ENCODE measurements around the gene DYNAP.

Gene DYNAP

GRCh38 chr18:54641734-54642133 is 50.7 kb downstream of the DYNAP start:
- H3K27ac ChIP-seq (ENCODE audit: low read depth, low read length), result no peak overlapping the region
- 100% methylated on average over 1 of the region's 1 CpG for WGBS
- H3K4me3 ChIP-seq (ENCODE audit: low read length), result no peak overlapping the region
- H3K36me3 ChIP-seq (ENCODE audit: insufficient read depth, low read length), result no peaks in the 10 kb centered on the region
- no peak overlapping the region for H3K9ac ChIP-seq (ENCODE audit: low read depth, low read length)
- H3K9me3 ChIP-seq (ENCODE audit: insufficient read depth, low read depth, low read length), result no peaks in the 10 kb centered on the region
- no peaks in the 10 kb centered on the region for H3K27me3 ChIP-seq (ENCODE audit: insufficient read depth, low read length)
- 0 out of 2 replicates have a peak, but pooled peaks cover 9% of the 10 kb centered on the region for H3K4me1 ChIP-seq (ENCODE audit: insufficient read depth, low read length)

- H3K9me3 ChIP-seq (ENCODE audit: insufficient read depth, low read depth, low read length), result no peaks in the 10 kb centered on the region
- no peak overlapping the region for H3K9ac ChIP-seq (ENCODE audit: low read depth, low read length)
- H3K36me3 ChIP-seq (ENCODE audit: insufficient read depth, low read length), result no peaks in the 10 kb centered on the region
- no peak overlapping the region for H3K27ac ChIP-seq (ENCODE audit: low read depth, low read length)
- no peaks in the 10 kb centered on the region for H3K27me3 ChIP-seq (ENCODE audit: insufficient read depth, low read length)
- no peak overlapping the region for H3K4me3 ChIP-seq (ENCODE audit: low read length)
- no peaks in the 10 kb centered on the region for H3K4me1 ChIP-seq (ENCODE audit: insufficient read depth, low read length)
- 8% methylated on average over 2 of the region's 2 CpGs for WGBS
Measured at GRCh38 chr18:54647176-54647575, 56.1 kb downstream of the DYNAP start.
